Measurements from ENCODE around the gene GOPC.

Gene GOPC

GRCh38 chr6:117544716-117545115 lies 57.6 kb downstream of the GOPC start:
- no peak for TF ChIP-seq CTCF (IDR thresholded peaks at IDR 0.05; ENCODE audit: insufficient read depth, low read depth, low read length, missing control alignments)

GRCh38 chr6:117542493-117542892 lies 59.8 kb downstream of the GOPC start:
- no peak for TF ChIP-seq CTCF (IDR thresholded peaks at IDR 0.05; ENCODE audit: insufficient read depth, low read depth, low read length, missing control alignments)
- no peak for DNase-seq (ENCODE audit: low read depth)
- H3K4me3 ChIP-seq (ENCODE audit: low read depth, low read length), result no peak overlapping the region

More at GRCh38 chr6:117544716-117545115, 57.6 kb downstream of the GOPC start:
- no peak for DNase-seq (ENCODE audit: low read depth)
- H3K4me3 ChIP-seq (ENCODE audit: low read depth, low read length), result no peak overlapping the region

GRCh38 chr6:117540670-117541069 lies 61.6 kb downstream of the GOPC start:
- no peak for DNase-seq (ENCODE audit: low read depth)
- H3K4me3 ChIP-seq (ENCODE audit: low read depth, low read length), result no peak overlapping the region
- TF ChIP-seq CTCF (IDR thresholded peaks at IDR 0.05; ENCODE audit: insufficient read depth, low read depth, low read length, missing control alignments), result no peak

- TF ChIP-seq CTCF (IDR thresholded peaks at IDR 0.05; ENCODE audit: insufficient read depth, low read depth, low read length, missing control alignments), result no peak
- H3K4me3 ChIP-seq (ENCODE audit: low read depth, low read length), result no peak overlapping the region
- no peak for DNase-seq (ENCODE audit: low read depth)
These were observed 63.7 kb downstream of the GOPC start for GRCh38 chr6:117538615-117539014.

- no peak for DNase-seq (ENCODE audit: low read depth)
- TF ChIP-seq CTCF (IDR thresholded peaks at IDR 0.05; ENCODE audit: insufficient read depth, low read depth, low read length, missing control alignments), result no peak
- no peak overlapping the region for H3K4me3 ChIP-seq (ENCODE audit: low read depth, low read length)
These were observed 66.0 kb downstream of the GOPC start for GRCh38 chr6:117536317-117536716.

GRCh38 chr6:117534974-117535373 lies 67.3 kb downstream of the GOPC start:
- H3K4me3 ChIP-seq (ENCODE audit: low read depth, low read length), result no peak overlapping the region
- no peak for TF ChIP-seq CTCF (IDR thresholded peaks at IDR 0.05; ENCODE audit: insufficient read depth, low read depth, low read length, missing control alignments)
- no peak for DNase-seq (ENCODE audit: low read depth)

- no peak for DNase-seq (ENCODE audit: low read depth)
- TF ChIP-seq CTCF (IDR thresholded peaks at IDR 0.05; ENCODE audit: insufficient read depth, low read depth, low read length, missing control alignments), result no peak
- no peak overlapping the region for H3K4me3 ChIP-seq (ENCODE audit: low read depth, low read length)
These were observed 68.5 kb downstream of the GOPC start for GRCh38 chr6:117533775-117534174.
